ENCODE measurements around the gene PPP2R5B.
A peak's percentile ranks its signal among the peaks of the same experiment; 100 is the strongest.

The PPP2R5B gene

GRCh38 chr11:64923944-64924909 is at the start of gene PPP2R5B:
TSS of gene PPP2R5B (plus strand) at chr11:64924689. CDS start at chr11:64925735, 1,046 bp downstream.
- peak; percentile 75 to 85 (median 80) for DNase-seq

- no peak for DNase-seq
Observed at GRCh38 chr11:64875369-64876228, 48.9 kb upstream of the PPP2R5B start.

GRCh38 chr11:64876229-64876750 is 48.2 kb upstream of the PPP2R5B start:
- no peak for DNase-seq

- DNase-seq, result no peak
Observed at GRCh38 chr11:64876835-64877341, 47.6 kb upstream of the PPP2R5B start.

DNA sequence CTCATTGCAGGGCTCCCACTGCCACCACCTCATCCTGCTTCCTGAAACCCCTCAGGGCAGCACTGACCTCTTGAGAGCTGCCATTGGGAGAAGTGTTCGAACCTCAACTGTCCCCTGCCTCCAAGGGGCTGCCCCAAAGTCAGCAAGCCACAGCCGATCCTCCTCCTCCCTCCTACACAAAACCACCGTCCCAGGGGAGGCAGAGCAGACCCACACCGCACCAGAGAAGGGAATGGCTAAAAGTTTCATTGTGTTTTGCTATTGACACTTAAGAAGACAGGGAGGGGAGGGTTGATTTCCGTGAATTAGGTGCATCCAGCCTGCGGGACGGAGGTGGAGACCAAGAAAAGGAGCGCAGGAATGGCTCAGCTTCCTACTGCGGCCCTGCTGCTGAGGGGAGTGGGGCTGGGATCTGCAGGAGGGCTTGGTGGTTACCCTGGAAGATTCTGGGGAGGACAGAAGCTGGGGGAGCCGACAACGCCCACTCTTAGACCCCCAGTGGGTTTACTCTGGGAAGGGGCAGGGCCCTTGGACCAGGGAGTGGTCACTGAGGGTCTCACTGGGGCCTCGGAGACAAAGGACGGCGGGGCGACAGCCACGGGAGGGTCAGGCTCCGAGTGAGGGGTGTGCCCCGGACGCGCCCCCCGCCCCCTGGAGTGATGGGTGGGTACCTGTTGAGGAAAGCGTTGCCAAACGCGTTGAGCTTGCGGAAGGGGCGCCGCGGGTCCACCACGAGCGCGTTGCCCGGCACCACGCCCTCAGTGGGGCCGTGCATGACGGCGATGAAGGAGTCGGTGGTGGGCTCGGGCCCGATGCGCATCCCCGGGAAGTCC is 46.9 kb upstream of the PPP2R5B start:
- no peak for DNase-seq

DNA sequence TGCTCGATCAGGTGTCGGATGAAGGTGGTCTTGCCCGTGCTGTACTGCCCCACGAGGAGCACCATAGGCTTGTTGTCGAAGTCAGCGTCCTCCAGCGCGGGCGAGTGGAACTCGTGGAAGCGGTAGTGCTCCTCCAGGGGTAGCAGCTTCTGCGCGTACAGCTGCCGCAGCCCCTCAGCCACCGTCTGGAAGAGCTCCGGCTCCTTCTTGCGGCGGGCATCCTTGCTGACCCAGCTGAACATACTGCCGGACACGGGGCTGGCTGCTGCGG is 46.3 kb upstream of the PPP2R5B start:
- peak in 3 of 4 experiments; percentile 61 to 62 (median 61) for DNase-seq

DNA sequence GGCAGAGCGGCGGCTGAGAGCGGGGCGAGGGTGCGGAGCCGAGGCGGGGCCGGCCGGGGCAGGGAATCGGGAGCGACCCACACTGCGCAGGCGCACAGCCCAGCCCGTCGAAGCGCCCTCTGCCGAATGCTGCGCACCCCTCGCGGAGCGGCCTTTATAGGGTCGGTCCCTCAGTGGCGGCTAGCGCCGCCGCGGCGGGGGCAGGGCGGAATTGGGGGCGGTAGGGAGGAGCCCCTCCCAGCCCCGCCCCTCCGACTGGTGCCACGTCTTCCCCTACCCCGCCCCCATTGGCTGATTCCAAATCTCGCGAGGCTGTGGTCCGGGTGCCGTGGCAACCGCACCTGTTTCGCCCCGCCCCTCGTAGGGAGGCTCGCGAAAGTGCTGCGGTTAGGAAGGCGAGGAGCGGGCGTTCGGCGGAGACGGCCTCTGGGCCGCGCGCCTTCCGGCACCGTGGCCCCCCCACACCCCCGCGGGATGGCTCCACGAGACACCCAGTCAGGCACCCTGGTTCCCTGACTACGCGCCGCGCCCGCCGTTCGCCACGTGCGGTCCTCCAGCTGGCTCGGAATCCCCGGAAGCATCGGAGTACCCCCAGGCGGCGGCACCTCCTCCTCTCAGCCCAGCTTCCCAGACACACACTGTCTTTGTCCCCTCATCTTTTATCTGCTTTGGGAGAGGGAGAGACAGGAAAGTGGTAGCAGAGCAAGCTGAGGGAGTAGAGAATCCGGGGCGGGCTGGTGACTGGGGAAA is 45.8 kb upstream of the PPP2R5B start, which contains the start of gene EHD1:
Gene EHD1 (minus strand): TSS at position 128 of the 750 bp plus-strand sequence. CDS start 157 bp downstream, outside the sequence.
- peak; percentile 99 to 100 (median 100) for DNase-seq

DNA sequence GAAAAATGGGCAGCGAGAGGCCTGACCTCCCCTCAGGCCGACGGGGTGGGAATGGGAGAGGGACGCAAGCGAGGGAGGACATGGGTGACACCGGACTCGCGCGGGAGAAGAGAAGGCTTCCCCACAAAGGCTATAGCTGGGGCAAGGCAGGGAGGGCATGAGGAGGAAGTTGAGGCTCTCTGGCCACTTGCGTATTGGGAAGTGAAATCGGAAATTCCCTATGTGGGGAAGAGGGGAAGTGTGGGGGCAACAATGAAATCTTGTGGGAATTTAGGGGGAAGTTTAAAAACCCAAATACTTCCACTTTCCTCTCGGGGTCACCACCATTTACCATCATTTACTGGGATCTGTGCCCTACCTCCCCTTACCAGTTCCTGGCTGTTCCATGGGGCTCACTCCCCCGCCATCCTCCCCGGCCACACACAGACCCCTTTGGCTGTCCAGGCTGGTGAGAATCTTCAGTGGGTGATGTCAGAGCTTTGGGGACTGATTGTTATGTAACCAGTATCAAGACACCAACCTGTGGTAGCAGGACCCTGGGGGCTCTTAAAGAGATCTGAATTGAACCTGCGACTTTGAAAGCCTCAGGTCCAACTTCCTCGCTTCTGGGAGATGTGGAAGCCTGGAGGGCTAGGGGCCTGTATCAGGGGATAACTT is 45.1 kb upstream of the PPP2R5B start:
- DNase-seq, result no peak

DNA sequence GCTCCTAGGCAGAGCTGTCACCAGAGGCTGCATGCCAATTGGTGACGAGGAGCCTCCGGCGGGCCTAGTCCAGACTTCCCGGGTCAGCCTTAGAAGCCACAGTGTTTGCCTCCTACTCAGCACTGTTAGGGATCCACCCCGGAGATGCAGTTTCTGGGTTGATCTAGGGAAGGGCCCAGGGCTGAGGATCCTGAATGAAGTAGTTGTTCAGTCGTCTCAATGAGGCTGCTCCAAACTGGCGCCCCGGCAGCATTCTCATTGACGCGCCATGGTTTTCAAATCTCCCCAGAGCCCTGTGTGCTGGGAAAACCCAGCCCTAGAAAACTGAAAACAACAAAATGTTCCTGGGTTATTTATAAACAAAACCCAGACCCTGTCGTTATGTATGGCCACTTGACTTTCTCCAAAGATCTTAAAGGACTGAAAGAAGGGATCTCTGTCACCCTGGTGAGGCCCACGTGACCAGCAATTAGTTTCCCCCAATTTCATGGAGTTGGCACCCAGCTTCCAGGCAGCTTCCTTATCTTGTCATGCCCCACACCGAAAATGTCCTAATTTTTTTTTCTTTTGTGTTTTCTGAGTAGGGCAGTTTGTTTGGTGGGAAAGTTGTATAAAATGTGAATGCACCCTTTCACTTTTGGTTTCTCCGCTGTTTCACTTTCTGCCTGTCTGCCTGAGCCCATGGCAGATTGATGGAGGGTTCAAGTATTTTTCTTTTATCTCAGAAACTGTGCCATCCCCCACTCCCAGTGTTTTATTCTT is 44.1 kb upstream of the PPP2R5B start:
- DNase-seq, result no peak

DNA sequence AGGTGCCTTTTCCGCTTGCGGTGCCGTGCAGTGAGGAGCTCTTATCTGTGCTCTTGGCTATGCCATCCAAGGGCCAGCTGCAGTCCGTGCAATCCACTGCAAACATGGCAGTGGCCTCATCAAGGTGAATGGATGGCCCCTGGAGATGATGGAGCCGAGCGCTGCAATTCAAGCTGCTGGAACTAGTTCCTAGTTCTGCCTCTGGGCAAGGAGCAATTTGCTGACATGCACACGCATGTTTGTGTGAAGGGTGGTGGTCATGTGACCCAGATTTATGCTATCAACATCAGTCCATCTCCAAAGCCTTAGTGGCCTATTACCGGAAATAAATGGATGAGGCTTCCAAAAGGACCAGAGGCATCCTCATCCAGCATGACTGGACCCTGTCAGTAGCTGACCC is 43.0 kb upstream of the PPP2R5B start:
- no peak for DNase-seq

GRCh38 chr11:64882243-64882642 is 42.2 kb upstream of the PPP2R5B start:
- DNase-seq, result no peak

GRCh38 chr11:64883575-64883974 is 40.9 kb upstream of the PPP2R5B start:
- no peak for DNase-seq

DNA sequence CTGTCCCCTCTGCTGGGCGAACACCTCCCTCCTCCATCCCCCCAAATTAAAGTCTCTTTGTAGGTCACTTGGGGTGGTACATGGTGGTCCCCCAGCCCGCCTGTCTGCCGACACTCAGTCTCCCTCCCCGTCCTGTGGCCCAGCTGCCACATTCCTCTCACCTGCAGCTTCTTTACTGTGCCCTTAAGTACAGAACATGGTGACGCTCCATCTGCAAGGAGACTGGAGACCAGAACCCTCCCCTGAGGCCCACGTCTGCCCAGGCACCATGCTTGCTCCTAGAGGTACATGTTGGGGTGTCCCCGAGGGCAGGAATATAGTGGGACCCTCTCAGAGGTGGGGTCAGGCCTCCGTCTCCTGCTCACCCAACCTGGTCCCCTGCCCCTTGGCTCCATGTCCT is 40.5 kb upstream of the PPP2R5B start:
- no peak for DNase-seq

GRCh38 chr11:64885367-64886286 is 38.9 kb upstream of the PPP2R5B start:
- no peak for DNase-seq

DNA sequence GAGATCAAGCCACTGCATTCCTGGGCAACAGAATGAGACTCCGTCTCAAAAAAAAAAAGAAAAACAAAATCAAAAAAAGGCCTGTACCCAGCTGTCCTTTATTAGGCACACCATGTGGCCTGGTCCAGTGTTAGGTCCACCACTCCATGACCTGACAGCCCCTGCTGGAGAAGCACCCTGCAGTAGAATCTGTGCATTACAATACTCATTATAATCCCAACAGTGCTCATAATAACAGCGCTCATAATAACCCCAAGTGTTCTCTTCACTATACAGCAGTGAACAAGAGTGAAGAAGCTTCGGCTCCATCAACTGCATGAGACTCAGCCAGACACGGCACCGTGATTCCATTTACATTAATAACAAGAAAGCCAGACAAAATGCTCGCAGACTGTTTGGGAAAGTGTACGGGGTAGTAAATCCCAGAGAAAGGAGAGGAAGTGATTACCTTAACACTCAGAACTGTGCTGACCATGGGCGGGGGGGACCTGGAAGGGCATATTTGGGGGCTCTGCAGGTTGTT is 37.2 kb upstream of the PPP2R5B start:
- DNase-seq, result no peak

GRCh38 chr11:64887757-64888405 is 36.6 kb upstream of the PPP2R5B start:
- peak; percentile 68 to 79 (median 76) for DNase-seq

- DNase-seq, result no peak
Observed at GRCh38 chr11:64888406-64888728, 36.1 kb upstream of the PPP2R5B start.

All from activated CD4-positive, CD25-positive, alpha-beta regulatory T cell (primary cell).